ENCODE measurements around the gene LRPAP1. TPM values are rescaled to one million over a fixed set of nuclear protein-coding genes. Genes with fewer than 3 reads are reported as not detected.
A peak's percentile ranks its signal among the peaks of the same experiment; 100 is the strongest.

The LRPAP1 gene
- total and polyA plus RNA-seq, 2 experiments from 2014 or later = 191 to 299 TPM

- TF ChIP-seq EZH2 (IDR thresholded peaks at IDR 0.05; ENCODE audit: borderline replicate concordance) (no peak), EZH2phosphoT487 (IDR thresholded peaks at IDR 0.05; ENCODE audit: low read depth, severe bottlenecking, unreplicated experiment) (no peak)
- TF ChIP-seq, protein P1, sequence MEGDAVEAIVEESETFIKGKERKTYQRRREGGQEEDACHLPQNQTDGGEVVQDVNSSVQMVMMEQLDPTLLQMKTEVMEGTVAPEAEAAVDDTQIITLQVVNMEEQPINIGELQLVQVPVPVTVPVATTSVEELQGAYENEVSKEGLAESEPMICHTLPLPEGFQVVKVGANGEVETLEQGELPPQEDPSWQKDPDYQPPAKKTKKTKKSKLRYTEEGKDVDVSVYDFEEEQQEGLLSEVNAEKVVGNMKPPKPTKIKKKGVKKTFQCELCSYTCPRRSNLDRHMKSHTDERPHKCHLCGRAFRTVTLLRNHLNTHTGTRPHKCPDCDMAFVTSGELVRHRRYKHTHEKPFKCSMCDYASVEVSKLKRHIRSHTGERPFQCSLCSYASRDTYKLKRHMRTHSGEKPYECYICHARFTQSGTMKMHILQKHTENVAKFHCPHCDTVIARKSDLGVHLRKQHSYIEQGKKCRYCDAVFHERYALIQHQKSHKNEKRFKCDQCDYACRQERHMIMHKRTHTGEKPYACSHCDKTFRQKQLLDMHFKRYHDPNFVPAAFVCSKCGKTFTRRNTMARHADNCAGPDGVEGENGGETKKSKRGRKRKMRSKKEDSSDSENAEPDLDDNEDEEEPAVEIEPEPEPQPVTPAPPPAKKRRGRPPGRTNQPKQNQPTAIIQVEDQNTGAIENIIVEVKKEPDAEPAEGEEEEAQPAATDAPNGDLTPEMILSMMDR (IDR thresholded peaks at IDR 0.05; ENCODE audit: poor library complexity) = no peak
- WGBS (ENCODE audit: low lambda C conversion rate, missing lambda C conversion rate) = 26% methylated on average over 42 of the region's 42 CpGs
- peak overlapping the region; percentile 39 for H2AFZ ChIP-seq
- peaks cover 42% of the 10 kb centered on the region for H3K79me2 ChIP-seq
- peaks cover 37% of the 10 kb centered on the region for H4K20me1 ChIP-seq (ENCODE audit: insufficient read depth, poor library complexity, severe bottlenecking)
- peaks cover 13% of the 10 kb centered on the region for H3K4me1 ChIP-seq (ENCODE audit: insufficient read depth)
- H3K9me2 ChIP-seq (replicated peaks; ENCODE audit: insufficient read depth) = no peaks in the 10 kb centered on the region
- no peaks in the 10 kb centered on the region for H3K27me3 ChIP-seq
- peak overlapping the region; percentile 99 for H3K4me2 ChIP-seq
- no peak overlapping the region for H3K27ac ChIP-seq
- H3K9me3 ChIP-seq (ENCODE audit: low read depth) = no peaks in the 10 kb centered on the region
- no peak overlapping the region for H3K4me3 ChIP-seq
- peak; percentile 2 for DNase-seq (ENCODE audit: low spot score)
- no peaks in the 10 kb centered on the region for H3K36me3 ChIP-seq (replicated peaks; ENCODE audit: insufficient read depth, low read depth)
Measured at GRCh38 chr4:3532751-3533422, 665 bp upstream of the LRPAP1 start.

DNA sequence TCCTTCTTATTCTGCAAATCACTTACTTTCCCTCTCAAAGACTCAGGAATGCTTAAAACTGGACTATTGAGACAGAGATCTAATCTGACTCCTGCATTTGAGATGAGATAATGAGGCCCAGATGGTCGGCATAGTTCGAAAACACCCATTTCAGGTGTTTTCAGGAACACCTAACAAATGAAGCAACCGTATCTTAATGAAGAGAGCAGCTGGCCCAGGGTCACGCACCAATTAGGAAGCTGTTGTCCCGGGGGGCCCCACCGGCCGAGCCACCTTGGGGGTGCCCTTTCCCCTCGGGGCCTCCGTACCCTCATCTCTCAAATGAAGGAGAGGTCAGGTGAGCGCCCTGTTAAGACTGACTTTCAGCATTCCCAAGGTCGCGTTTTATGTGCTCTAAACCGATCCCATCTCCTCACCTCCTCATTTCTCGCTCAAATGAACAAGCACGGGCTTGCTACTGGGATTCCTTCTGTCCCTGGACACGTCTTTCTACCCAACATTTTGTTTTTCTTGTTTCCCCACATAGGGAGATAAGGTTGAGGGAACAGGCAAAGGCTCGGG is 824 bp downstream of the LRPAP1 start:
- Histone ChIP-seq H3K79me2 (peaks cover 57% of the 10 kb centered on the region), H3K4me2 (peak overlapping the region; percentile 99), H3K4me3 (peak overlapping the region; percentile 92), H3K27me3 (no peaks in the 10 kb centered on the region), H4K20me1 (ENCODE audit: insufficient read depth, poor library complexity, severe bottlenecking) (peaks cover 47% of the 10 kb centered on the region), H3K9me2 (replicated peaks; ENCODE audit: insufficient read depth) (no peaks in the 10 kb centered on the region), H3K4me1 (ENCODE audit: insufficient read depth) (peaks cover 13% of the 10 kb centered on the region), H3K9me3 (ENCODE audit: low read depth) (no peaks in the 10 kb centered on the region), H3K27ac (peak overlapping the region; percentile 62), H3K36me3 (replicated peaks; ENCODE audit: insufficient read depth, low read depth) (no peaks in the 10 kb centered on the region), H2AFZ (peak overlapping the region; percentile 78)
- DNase-seq (ENCODE audit: low spot score) = peak; percentile 22
- WGBS (ENCODE audit: low lambda C conversion rate, missing lambda C conversion rate) = 11% methylated on average over 17 of the region's 17 CpGs
- TF ChIP-seq EZH2phosphoT487 (IDR thresholded peaks at IDR 0.05; ENCODE audit: low read depth, severe bottlenecking, unreplicated experiment) (no peak), EZH2 (IDR thresholded peaks at IDR 0.05; ENCODE audit: borderline replicate concordance) (no peak)
- TF ChIP-seq, protein P1 (IDR thresholded peaks at IDR 0.05; ENCODE audit: poor library complexity) = peak; percentile 2

DNA sequence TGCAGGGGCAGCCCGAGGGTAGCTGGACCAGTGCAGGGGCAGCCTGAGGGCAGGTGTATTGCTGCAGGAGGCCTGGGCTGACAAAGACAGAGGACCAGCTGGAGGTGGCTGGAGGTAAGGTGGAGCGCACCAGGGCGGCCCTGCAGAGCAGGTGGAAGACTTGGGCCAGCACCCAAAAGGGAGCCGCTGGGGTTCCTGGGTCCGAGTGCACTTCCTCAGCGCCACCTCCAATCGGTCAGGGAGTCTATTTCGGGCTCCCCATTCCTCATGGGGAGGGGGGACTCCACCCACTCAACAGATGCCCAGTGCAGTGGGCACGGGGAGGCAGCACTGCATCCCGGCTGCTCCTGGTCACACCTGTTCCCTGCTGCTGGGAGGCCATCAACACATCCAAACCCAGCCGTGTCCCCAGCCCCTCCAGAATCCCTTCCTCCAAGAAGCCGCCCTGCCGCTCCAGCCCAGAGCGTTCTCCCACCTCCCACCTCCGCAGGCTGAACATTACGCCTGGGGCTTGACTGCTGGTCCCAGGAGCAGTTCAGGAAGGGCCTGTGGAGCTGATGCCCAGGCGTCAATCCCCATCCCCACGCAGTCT is 1.5 kb downstream of the LRPAP1 start:
- peaks cover 13% of the 10 kb centered on the region for H3K4me1 ChIP-seq (ENCODE audit: insufficient read depth)
- peak overlapping the region; percentile 92 for H3K4me3 ChIP-seq
- no peak overlapping the region for H3K27ac ChIP-seq
- peak; percentile 16 for DNase-seq (ENCODE audit: low spot score)
- peaks cover 60% of the 10 kb centered on the region for H3K79me2 ChIP-seq
- H4K20me1 ChIP-seq (ENCODE audit: insufficient read depth, poor library complexity, severe bottlenecking) = peaks cover 47% of the 10 kb centered on the region
- H3K9me3 ChIP-seq (ENCODE audit: low read depth) = no peaks in the 10 kb centered on the region
- no peaks in the 10 kb centered on the region for H3K27me3 ChIP-seq
- H3K4me2 ChIP-seq = peak overlapping the region; percentile 99
- H3K9me2 ChIP-seq (replicated peaks; ENCODE audit: insufficient read depth) = no peaks in the 10 kb centered on the region
- H3K36me3 ChIP-seq (replicated peaks; ENCODE audit: insufficient read depth, low read depth) = no peaks in the 10 kb centered on the region
- 82% methylated on average over 18 of the region's 18 CpGs for WGBS (ENCODE audit: low lambda C conversion rate, missing lambda C conversion rate)
- H2AFZ ChIP-seq = no peak overlapping the region
- TF ChIP-seq EZH2phosphoT487 (IDR thresholded peaks at IDR 0.05; ENCODE audit: low read depth, severe bottlenecking, unreplicated experiment) (no peak), EZH2 (IDR thresholded peaks at IDR 0.05; ENCODE audit: borderline replicate concordance) (no peak)
- TF ChIP-seq, protein P1 (IDR thresholded peaks at IDR 0.05; ENCODE audit: poor library complexity) = no peak
